GM12878 (cell line): Measurements from ENCODE around the gene TMPRSS11D.

Experiments used
- BACH1 ChIP-seq: fragments of 450-650 bp; IDR thresholded peaks from 2 replicates; pipeline ENCODE4 v1.6.1; 2017; ENCODE audit warnings: mild to moderate bottlenecking, borderline replicate concordance
- CBX3 ChIP-seq: fragments of 200-600 bp; sonication (generic); IDR thresholded peaks from 2 replicates; pipeline ENCODE4 v1.6.1; 2016; ENCODE audit warnings: low read depth, borderline replicate concordance
- CBX5 ChIP-seq: sonication (generic); IDR thresholded peaks from 2 replicates; pipeline ENCODE4 v1.6.1; 2016; ENCODE audit warnings: low read depth, moderate library complexity, mild to moderate bottlenecking, inconsistent platforms
- EZH2 ChIP-seq: IDR thresholded peaks from 2 replicates; pipeline ENCODE4 v1.6.1; 2012; ENCODE audit warnings: low read depth, mild to moderate bottlenecking, control low read depth, inconsistent platforms, low read length, borderline replicate concordance; ENCODE audit not compliant: control insufficient read depth
- HCFC1 ChIP-seq: fragments of 150-350 bp; IDR thresholded peaks from 2 replicates; pipeline ENCODE4 v1.6.1; 2014; ENCODE audit warnings: low read length
- POLR2AphosphoS5 ChIP-seq: IDR thresholded peaks from 2 replicates; pipeline ENCODE4 v1.6.1; 2011; ENCODE audit warnings: mild to moderate bottlenecking, low read length, inconsistent platforms
- POU2F2 ChIP-seq: IDR thresholded peaks from 3 replicates; pipeline ENCODE4 v1.6.1; 2011; ENCODE audit warnings: low read depth, mild to moderate bottlenecking, low read length, borderline replicate concordance
- RCOR1 ChIP-seq: conservative IDR thresholded peaks from 2 replicates; pipeline ENCODE4 v1.6.1; 2012; ENCODE audit warnings: low read depth, low read length, improper control_type of control experiment
- SMC3 ChIP-seq: IDR thresholded peaks from 2 replicates; pipeline ENCODE4 v1.6.1; 2011; ENCODE audit warnings: low read length, improper control_type of control experiment, borderline replicate concordance
- SRF ChIP-seq, 2 experiments: IDR thresholded peaks; 2 replicates each; pipeline ENCODE4 v1.6.1; 2011; ENCODE audit warnings: low read depth in 2 of 2, low read length in 2 of 2, mild to moderate bottlenecking in 1 of 2, moderate library complexity in 1 of 2
- ZNF274 ChIP-seq: IDR thresholded peaks from one replicate; pipeline ENCODE4 v1.8.0; 2011; ENCODE audit not compliant: insufficient read length, insufficient read depth
- TF ChIP-seq, protein P1 (sequence below): IDR thresholded peaks from 2 replicates; pipeline ENCODE4 v1.6.1; 2011; ENCODE audit warnings: low read depth, low read length, improper control_type of control experiment, borderline replicate concordance
- TF ChIP-seq, protein P2 (sequence below), 3 experiments: IDR thresholded peaks in 2 of 3; conservative IDR thresholded peaks in 1 of 3; 2 replicates each; pipeline ENCODE4 v1.5.1; 2011; ENCODE audit warnings: low read depth in 3 of 3, low read length in 3 of 3, mild to moderate bottlenecking in 3 of 3, control low read depth in 2 of 3, moderate library complexity in 2 of 3, inconsistent platforms in 1 of 3, mixed read lengths in 1 of 3; ENCODE audit not compliant: control insufficient read depth in 2 of 3, insufficient read depth in 1 of 3; ENCODE audit errors: extremely low read depth in 1 of 3
- TF ChIP-seq, protein P3 (sequence below): IDR thresholded peaks from 2 replicates; pipeline ENCODE4 v1.6.1; 2012; ENCODE audit warnings: mild to moderate bottlenecking, low read depth, low read length

DNA sequence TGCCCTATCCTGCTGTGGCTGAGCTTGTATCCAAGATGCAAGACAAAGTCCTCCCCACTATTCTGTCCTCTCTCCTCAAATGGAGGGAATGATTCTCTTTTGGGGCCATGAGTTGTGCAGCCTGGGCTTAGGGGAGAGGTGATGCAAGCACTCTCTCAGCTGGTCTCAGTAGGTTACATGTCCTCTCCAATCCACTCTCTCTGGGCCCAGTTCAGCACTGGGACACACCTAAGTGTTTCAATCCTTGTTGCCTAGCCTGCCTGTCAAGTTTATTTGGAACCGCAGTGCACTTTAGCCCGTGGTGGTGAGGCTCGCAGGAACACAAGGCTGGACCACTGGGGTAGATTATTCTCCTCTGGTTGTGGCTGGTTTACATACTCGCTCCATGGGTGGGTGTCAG is 23.8 kb upstream of the TMPRSS11D start:
- TF ChIP-seq POLR2AphosphoS5: no peak
- no peak for TF ChIP-seq CBX5
- TF ChIP-seq, protein P1, sequence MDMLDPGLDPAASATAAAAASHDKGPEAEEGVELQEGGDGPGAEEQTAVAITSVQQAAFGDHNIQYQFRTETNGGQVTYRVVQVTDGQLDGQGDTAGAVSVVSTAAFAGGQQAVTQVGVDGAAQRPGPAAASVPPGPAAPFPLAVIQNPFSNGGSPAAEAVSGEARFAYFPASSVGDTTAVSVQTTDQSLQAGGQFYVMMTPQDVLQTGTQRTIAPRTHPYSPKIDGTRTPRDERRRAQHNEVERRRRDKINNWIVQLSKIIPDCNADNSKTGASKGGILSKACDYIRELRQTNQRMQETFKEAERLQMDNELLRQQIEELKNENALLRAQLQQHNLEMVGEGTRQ: no peak
- TF ChIP-seq, protein P2, sequence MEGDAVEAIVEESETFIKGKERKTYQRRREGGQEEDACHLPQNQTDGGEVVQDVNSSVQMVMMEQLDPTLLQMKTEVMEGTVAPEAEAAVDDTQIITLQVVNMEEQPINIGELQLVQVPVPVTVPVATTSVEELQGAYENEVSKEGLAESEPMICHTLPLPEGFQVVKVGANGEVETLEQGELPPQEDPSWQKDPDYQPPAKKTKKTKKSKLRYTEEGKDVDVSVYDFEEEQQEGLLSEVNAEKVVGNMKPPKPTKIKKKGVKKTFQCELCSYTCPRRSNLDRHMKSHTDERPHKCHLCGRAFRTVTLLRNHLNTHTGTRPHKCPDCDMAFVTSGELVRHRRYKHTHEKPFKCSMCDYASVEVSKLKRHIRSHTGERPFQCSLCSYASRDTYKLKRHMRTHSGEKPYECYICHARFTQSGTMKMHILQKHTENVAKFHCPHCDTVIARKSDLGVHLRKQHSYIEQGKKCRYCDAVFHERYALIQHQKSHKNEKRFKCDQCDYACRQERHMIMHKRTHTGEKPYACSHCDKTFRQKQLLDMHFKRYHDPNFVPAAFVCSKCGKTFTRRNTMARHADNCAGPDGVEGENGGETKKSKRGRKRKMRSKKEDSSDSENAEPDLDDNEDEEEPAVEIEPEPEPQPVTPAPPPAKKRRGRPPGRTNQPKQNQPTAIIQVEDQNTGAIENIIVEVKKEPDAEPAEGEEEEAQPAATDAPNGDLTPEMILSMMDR (IDR thresholded peaks at IDR 0.05 in 2 of 3, conservative IDR thresholded peaks at IDR 0.05 in 1 of 3; ENCODE audit: control insufficient read depth in 2 of 3, extremely low read depth in 1 of 3, insufficient read depth in 1 of 3, low read depth in 3 of 3, low read length in 3 of 3): no peak
- TF ChIP-seq POU2F2: no peak
- TF ChIP-seq SMC3: no peak
- no peak for TF ChIP-seq CBX3
- TF ChIP-seq, protein P3, sequence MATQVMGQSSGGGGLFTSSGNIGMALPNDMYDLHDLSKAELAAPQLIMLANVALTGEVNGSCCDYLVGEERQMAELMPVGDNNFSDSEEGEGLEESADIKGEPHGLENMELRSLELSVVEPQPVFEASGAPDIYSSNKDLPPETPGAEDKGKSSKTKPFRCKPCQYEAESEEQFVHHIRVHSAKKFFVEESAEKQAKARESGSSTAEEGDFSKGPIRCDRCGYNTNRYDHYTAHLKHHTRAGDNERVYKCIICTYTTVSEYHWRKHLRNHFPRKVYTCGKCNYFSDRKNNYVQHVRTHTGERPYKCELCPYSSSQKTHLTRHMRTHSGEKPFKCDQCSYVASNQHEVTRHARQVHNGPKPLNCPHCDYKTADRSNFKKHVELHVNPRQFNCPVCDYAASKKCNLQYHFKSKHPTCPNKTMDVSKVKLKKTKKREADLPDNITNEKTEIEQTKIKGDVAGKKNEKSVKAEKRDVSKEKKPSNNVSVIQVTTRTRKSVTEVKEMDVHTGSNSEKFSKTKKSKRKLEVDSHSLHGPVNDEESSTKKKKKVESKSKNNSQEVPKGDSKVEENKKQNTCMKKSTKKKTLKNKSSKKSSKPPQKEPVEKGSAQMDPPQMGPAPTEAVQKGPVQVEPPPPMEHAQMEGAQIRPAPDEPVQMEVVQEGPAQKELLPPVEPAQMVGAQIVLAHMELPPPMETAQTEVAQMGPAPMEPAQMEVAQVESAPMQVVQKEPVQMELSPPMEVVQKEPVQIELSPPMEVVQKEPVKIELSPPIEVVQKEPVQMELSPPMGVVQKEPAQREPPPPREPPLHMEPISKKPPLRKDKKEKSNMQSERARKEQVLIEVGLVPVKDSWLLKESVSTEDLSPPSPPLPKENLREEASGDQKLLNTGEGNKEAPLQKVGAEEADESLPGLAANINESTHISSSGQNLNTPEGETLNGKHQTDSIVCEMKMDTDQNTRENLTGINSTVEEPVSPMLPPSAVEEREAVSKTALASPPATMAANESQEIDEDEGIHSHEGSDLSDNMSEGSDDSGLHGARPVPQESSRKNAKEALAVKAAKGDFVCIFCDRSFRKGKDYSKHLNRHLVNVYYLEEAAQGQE: no peak
- TF ChIP-seq HCFC1: no peak
- TF ChIP-seq SRF (IDR thresholded peaks at IDR 0.05; ENCODE audit: low read depth in 2 of 2, low read length in 2 of 2): no peak
- TF ChIP-seq RCOR1: no peak
- TF ChIP-seq EZH2: no peak
- no peak for TF ChIP-seq ZNF274
- TF ChIP-seq BACH1: no peak
